GM12891 (cell line): ENCODE data around the gene DDX23.
A peak's percentile ranks its signal among the peaks of the same experiment; 100 is the strongest.
"Not testable (repeated sequence)": the region's sequence is repeated elsewhere in the genome, so short reads cannot be mapped to it uniquely, and the experiment has no call there.

Source experiments
- DNase-seq: peaks from one replicate; pipeline ENCODE4 v3.0.0; 2011; ENCODE audit warnings: low spot score; ENCODE audit not compliant: insufficient read length
- FAIRE-seq: peaks from 2 replicates; lab custom pipeline; 2011; peaks lifted over from hg19 to GRCh38; lab: Jason Lieb, UNC
- PAX5 ChIP-seq: IDR thresholded peaks from 2 replicates; pipeline ENCODE4 v1.6.1; 2011; ENCODE audit warnings: low read length, moderate library complexity, mild to moderate bottlenecking; ENCODE audit not compliant: insufficient read depth, severe bottlenecking
- POLR2A ChIP-seq: IDR thresholded peaks from 2 replicates; pipeline ENCODE4 v1.6.1; 2011; ENCODE audit warnings: low read depth, low read length, control low read depth
- POLR2AphosphoS5 ChIP-seq: IDR thresholded peaks from 2 replicates; pipeline ENCODE4 v1.6.1; 2011; ENCODE audit warnings: low read depth, low read length, control low read depth
- POU2F2 ChIP-seq: IDR thresholded peaks from 2 replicates; pipeline ENCODE4 v1.6.1; 2011; ENCODE audit warnings: low read depth, mild to moderate bottlenecking, control low read depth, low read length, moderate library complexity
- SPI1 ChIP-seq: IDR thresholded peaks from 2 replicates; pipeline ENCODE4 v1.6.1; 2011; ENCODE audit warnings: low read depth, low read length, control low read depth
- TAF1 ChIP-seq: IDR thresholded peaks from 2 replicates; pipeline ENCODE4 v1.6.1; 2011; ENCODE audit warnings: low read depth, low read length, control low read depth

Gene DDX23

DNA sequence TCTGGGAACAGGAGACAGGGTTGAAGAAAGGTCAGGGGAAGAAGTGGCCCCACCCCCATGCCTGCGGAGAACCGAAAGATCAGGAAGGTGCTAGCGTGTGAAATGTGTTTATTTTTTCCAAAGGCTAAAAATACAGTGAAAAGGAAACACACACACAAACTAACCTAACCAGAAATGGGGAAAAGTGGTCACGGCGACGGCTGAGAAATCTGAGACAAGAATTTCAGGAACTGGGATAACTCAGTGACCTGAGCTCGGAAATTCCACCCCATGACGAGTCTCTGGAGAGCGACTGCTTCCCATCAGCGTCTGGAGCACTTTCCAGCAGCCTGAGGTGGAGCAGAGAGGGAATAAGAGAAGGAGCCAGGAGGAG, 30.3 kb upstream of the DDX23 start:
- FAIRE-seq, result no peak
- no peak for DNase-seq
- TF ChIP-seq TAF1 (no peak), PAX5 (no peak), SPI1 (no peak), POU2F2 (no peak), POLR2AphosphoS5 (no peak), POLR2A (no peak)

DNA sequence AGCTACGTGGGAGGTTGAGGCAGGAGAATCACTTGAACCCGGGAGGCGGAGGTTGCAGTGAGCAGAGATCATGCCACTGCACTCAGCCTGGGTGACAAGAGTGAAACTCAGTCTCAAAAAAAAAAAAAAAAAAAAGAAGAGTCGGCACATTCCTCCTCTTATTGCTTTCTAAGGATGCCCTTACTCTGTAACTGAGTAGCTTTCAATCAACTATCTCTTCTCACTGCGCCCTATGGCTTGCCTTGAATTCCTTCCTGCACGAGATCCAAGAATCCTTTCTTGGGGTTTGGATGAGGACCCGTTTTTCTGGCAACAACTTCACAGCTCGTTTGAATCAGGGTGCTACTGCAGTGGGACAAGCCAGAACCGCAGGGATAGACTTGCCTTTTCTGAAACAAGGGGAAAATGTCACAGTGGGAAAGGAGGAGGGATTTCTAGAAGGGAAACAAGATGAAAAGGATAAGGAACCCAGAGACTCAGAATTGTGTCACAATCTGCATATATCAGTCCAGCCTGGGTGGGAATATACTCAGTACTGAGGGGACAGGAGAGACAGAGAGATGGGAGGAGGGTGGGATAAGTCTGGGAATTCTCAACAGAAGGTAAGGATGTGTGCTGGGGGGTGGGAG, 29.8 kb upstream of the DDX23 start:
- FAIRE-seq, result no peak
- TF ChIP-seq POU2F2, result no peak
- TF ChIP-seq POLR2AphosphoS5, result no peak
- TF ChIP-seq SPI1, result no peak
- no peak for TF ChIP-seq POLR2A
- no peak for TF ChIP-seq TAF1
- TF ChIP-seq PAX5, result no peak
- DNase-seq, result no peak

DNA sequence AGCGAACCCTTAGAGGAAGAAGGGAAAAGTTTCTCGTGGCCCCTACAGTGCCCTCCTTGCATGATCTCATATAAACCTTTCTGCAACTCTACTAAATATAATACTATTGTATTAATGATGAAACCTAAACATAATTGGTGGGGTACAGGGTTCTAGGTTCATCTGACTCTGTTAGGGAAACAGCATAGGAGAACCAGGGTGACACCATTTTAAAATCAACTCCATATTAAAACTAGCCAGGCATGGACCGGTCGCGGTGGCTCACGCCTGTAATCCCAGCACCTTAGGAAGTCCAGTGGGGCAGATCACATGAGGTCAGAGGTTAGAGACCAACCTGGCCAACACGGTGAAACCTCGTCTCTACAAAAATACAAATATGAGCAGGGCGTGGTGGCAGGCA, 28.7 kb upstream of the DDX23 start:
- no peak for DNase-seq
- TF ChIP-seq SPI1, result no peak
- no peak for FAIRE-seq

DNA sequence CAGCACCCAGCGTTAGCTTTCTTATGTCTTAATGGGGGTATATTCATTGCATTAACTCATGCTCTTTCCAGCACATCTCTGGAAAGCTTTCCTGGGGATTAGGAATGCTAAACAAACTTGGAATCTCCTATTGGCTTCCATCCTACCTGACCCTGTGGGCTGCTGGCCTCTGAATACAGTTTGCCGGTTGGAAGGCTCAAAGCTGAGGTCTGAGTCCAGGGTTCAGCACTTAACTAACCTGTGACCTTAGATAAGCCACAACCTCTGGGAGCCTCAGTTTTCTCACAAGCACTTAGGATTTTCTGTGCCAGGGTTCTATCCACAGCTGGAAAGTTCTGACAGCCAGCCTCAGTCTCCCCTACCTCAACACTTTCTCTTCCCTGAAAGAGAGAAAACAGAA, 26.6 kb upstream of the DDX23 start:
- DNase-seq (no peak), FAIRE-seq (no peak)
- TF ChIP-seq PAX5, result no peak

DNA sequence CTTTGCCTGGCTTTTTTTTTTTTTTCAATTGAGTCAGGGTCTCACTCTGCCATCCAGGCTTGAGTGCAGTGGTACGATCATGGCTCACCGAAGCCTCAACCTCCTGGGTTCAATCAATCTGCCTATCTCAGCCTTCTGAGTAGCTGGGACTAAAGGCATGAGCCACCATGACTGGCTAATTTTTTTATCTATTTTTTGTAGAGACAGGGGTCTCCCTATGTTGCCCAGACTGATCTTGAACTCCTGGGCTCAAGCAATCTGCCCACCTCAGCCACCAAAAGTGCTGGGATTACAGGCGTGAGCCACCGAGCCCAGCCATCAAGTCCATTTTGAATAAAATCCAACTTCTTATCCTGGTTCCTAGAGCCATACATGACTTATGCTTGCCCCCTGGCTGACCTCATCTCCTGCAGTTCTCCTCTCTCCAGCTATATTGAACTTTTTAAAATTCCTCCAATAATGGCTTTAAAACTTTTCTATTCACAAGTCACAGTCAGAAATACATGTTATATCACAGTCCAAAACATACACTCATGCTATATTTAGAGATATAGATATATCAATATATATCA, 24.1 kb upstream of the DDX23 start:
- no peak for FAIRE-seq
- DNase-seq, result no peak
- no peak for TF ChIP-seq POLR2A
- TF ChIP-seq POLR2AphosphoS5, result no peak
- no peak for TF ChIP-seq TAF1
- TF ChIP-seq POU2F2, result no peak
- no peak for TF ChIP-seq SPI1
- no peak for TF ChIP-seq PAX5

DNA sequence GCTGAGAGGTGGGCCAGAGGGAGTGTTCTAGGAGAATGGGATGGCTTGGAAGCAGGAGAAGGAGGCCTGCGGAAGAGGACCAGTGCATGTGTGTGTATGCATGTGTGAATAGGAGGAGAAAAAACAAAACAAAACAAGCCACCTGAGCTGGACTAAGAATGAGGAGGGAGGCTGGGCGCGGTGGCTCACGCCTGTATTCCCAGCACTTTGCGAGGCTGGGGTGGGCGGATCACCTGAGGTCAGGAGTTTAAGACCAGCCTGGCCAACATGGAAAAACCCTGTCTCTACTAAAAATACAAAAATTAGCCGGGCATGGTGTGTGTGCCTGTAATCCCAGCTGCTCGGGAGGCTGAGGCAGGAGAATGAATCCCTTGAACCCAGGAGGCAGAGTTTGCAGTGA, 21.6 kb upstream of the DDX23 start:
- not testable (repeated sequence) for FAIRE-seq, DNase-seq

DNA sequence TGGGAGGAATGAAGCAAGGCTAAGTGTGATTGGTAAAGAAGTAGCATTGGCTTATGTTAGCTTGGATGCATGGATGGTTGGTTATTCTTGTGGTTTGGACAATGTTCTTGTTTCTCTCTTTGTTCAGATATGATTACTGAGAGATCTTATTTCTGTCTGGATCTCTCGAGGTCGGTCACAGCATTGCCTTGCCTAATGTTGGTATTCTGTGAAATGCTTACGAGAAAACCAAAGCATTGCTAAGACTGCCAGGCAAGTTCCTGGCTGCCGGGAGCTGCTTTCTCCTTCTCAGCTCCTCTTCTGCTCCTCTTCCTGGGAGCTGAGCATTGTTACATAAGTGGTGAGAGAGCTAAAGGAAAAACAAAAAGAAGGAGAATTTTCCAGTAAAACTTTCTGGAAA, 21.1 kb upstream of the DDX23 start:
- FAIRE-seq (no peak), DNase-seq (no peak)
- TF ChIP-seq PAX5, result no peak
- TF ChIP-seq SPI1, result no peak
- TF ChIP-seq POLR2AphosphoS5, result no peak
- TF ChIP-seq TAF1, result no peak
- no peak for TF ChIP-seq POU2F2
- no peak for TF ChIP-seq POLR2A

DNA sequence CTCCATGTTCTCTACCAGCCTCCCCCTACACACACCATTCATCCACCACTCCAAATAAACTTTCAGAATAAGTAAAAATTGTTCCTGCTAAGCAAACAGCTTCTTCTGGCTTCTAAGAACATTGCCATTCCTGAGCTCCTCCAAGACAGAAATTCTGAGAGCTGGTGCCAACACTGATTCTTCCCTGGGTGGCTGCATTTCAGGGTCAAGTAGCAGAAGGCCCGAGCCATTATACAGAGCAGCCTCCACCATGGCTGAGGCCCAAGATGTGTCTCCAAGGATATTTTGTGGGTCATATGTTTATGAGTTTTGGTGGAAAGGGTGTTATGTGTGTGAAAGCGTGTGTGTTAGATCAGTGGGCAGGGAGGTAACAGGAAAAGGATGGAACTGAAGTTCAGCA, 17.2 kb upstream of the DDX23 start:
- DNase-seq (no peak), FAIRE-seq (no peak)
- TF ChIP-seq PAX5 (no peak), POLR2A (no peak), POU2F2 (no peak), SPI1 (no peak), POLR2AphosphoS5 (no peak)

DNA sequence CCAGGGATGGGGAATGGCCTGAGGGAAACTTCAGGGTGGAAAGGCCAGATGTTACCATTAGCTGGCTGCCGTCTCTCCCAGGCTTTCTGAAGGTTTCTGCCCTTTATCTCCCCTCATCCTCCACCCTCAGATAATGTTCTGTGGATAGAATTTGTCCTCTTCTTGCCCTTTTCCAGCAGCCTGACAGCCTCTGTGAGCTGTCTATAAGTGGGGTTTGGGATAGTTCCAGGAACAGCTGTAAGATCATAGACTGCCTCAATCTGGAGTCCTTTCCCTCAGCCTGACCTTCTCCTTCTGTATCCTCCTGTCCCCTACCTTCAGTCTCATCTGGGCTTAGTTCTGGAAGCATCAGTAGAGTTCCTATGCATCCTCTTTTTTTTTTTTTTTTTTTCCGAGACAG, 16.5 kb upstream of the DDX23 start:
- FAIRE-seq (no peak), DNase-seq (no peak)
- TF ChIP-seq SPI1 (no peak), TAF1 (no peak), PAX5 (no peak), POU2F2 (no peak), POLR2A (no peak), POLR2AphosphoS5 (no peak)

DNA sequence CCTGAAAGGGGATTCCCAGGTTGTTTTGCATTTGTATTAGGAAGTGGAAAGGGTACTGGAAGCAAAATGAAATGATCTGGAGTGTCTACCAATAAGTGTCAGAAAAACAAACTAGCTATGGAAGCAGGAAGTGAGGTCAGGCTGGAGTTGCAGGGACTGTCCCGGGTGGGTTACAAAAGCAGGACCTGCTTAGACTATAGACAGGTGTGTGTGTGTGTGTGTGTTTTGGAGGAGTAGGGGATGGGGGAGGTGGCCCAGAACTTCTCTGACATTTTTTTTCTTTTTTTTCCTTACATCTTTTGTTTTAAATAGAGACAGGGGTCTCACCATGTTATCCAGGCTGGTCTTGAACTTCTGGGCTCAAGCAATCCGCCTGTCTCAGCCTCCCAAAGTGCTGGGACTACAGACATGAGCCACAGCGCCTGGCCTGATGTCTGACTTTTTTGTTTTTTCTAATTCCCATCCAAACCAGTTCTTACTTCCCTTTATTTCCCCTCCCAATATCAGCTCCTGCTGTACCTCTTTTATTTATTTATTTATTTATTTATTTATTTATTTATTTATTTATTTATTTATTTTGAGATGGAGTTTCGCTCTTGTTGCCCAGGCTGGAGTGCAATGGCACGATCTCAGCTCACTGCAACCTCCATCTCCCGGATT, 14.2 kb upstream of the DDX23 start:
- DNase-seq (no peak), FAIRE-seq (peak; percentile 26)
- peak; percentile 46 for TF ChIP-seq SPI1
- TF ChIP-seq POLR2AphosphoS5, result no peak
